Stomach (tissue), 9 donors: ENCODE data around the gene STK38L. TPM values are rescaled to one million over a fixed set of nuclear protein-coding genes. Genes with fewer than 3 reads are reported as not detected.

Experiments used
- DNase-seq, 2 donors: peaks; one replicate each; pipeline versions ENCODE4 v3.0.0 to v3.0.0-alpha.2; 2013 to 2019
- H3K27ac ChIP-seq, 5 donors: fragments of 200-600 bp in 4 of 5; sonication (generic) in 4 of 5; one replicate each; pipeline ENCODE4 v1.5.1; 2013 to 2019; ENCODE audit warnings: mild to moderate bottlenecking in 1 of 5, moderate library complexity in 1 of 5
- H3K27me3 ChIP-seq, 3 donors: fragments of 200-600 bp; sonication (generic); one replicate each; pipeline ENCODE4 v1.5.1; 2017 to 2019; ENCODE audit warnings: mixed run types in 1 of 3
- H3K36me3 ChIP-seq, 4 donors: fragments of 200-600 bp; sonication (generic); 1 replicate in 3 of 4; 2 replicates in 1 of 4; pipeline ENCODE4 v1.5.1; 2016 to 2019
- H3K4me1 ChIP-seq, 4 donors: fragments of 200-600 bp; sonication (generic); one replicate each; pipeline ENCODE4 v1.5.1; 2016 to 2019
- H3K4me3 ChIP-seq, 4 donors: fragments of 200-600 bp; sonication (generic) in 3 of 4; one replicate each; pipeline ENCODE4 v1.5.1; 2016 to 2019; ENCODE audit warnings: mild to moderate bottlenecking in 1 of 4
- H3K9me3 ChIP-seq, 4 donors: fragments of 200-600 bp; sonication (generic); one replicate each; pipeline ENCODE4 v1.5.1; 2016 to 2019
- CTCF ChIP-seq, 7 experiments: fragments of 450-650 bp in 4 of 7; fragments of 200-600 bp in 3 of 7; sonication (generic) in 3 of 7; IDR thresholded peaks; one replicate each; pipeline ENCODE4 v1.5.1; 2016 to 2019; ENCODE audit warnings: antibody characterized with exemption in 7 of 7, control low read depth in 2 of 7, mild to moderate bottlenecking in 1 of 7
- EP300 ChIP-seq: sonication (generic); formaldehyde crosslinking; IDR thresholded peaks from one replicate; pipeline ENCODE4 v1.6.1; 2017; ENCODE audit warnings: antibody characterized with exemption
- POLR2A ChIP-seq, 4 donors: fragments of 450-650 bp; IDR thresholded peaks; one replicate each; pipeline ENCODE4 v1.6.1; 2016; ENCODE audit warnings: antibody characterized with exemption in 4 of 4, control low read depth in 2 of 4, mild to moderate bottlenecking in 1 of 4, moderate library complexity in 1 of 4
- POLR2AphosphoS5 ChIP-seq, 3 donors: sonication (generic); formaldehyde crosslinking; IDR thresholded peaks; one replicate each; pipeline ENCODE4 v1.6.1; 2016; ENCODE audit warnings: antibody characterized with exemption in 3 of 3
- WGBS, 5 donors: extraction: QIAGEN DNeasy Blood & Tissue Kit in 3 of 5; methylation state at CpG; one replicate each; pipeline versions ENCODE4 v1.1.5 to v1.1.7; 2013 to 2018; 5-methylcytosine and 5-hydroxymethylcytosine counted together
- intact Hi-C: fragments of 100-400 bp; cut with DNase I; formaldehyde crosslinking; loops from one replicate; pipeline ENCODE4 v1.15.1; 2023; ENCODE audit warnings: low total_unique reads
- polyA plus RNA-seq, 3 donors: library from polyadenylated mRNA; stranded (reverse); fragments of 200-250 nt; gene quantifications; one replicate each; pipeline ENCODE4 v1.2.3, GENCODE V29; 2013
- total RNA-seq, 5 donors: library from RNA; depleted of rRNA; stranded (reverse); fragments of >200 nt; gene quantifications; one replicate each; pipeline versions ENCODE4 v1.1.0 to v1.2.3, GENCODE V29; 2014 to 2016
- donor health status: healthy with polysubstance abuse.
- donor health status: Bipolar disorder and iron deficiency.
- donor health status: healthy.

Gene STK38L
- total and polyA plus RNA-seq, 8 donors = 8.5 to 118 (median 26.5) TPM

GRCh38 chr12:27261866-27262265 lies 17.8 kb downstream of the STK38L start:
- Histone ChIP-seq H3K27ac (peak overlapping the region in 3 of 5 donors; percentile 38 to 66 (median 54)), H3K27me3 (no peaks in the 10 kb centered on the region), H3K36me3 (no peaks in the 10 kb centered on the region), H3K9me3 (no peaks in the 10 kb centered on the region), H3K4me1 (peaks cover 10 to 51% (median 28%) of the 10 kb centered on the region in 4 donors), H3K4me3 (no peak overlapping the region)
- intact Hi-C loops = no loop called here
- WGBS, 5 donors = 15 to 42% (median 23%) methylated on average over 3 of the region's 3 CpGs
- no peak for DNase-seq
- TF ChIP-seq EP300 = no peak

GRCh38 chr12:27270148-27270547 lies 26.1 kb downstream of the STK38L start:
- WGBS, 5 donors = 93 to 100% (median 97%) methylated on average over 4 of the region's 4 CpGs

GRCh38 chr12:27271206-27271605 lies 27.1 kb downstream of the STK38L start:
- Histone ChIP-seq H3K4me3 (no peak overlapping the region), H3K9me3 (no peaks in the 10 kb centered on the region), H3K36me3 (no peaks in the 10 kb centered on the region), H3K27me3 (no peaks in the 10 kb centered on the region), H3K27ac (peak overlapping the region in 3 of 5 donors; percentile 32 to 70 (median 39)), H3K4me1 (peaks cover 21 to 53% (median 51%) of the 10 kb centered on the region in 4 donors)
- intact Hi-C loops = no loop called here
- no peak for DNase-seq
- TF ChIP-seq POLR2A (IDR thresholded peaks at IDR 0.05) (no peak), CTCF (IDR thresholded peaks at IDR 0.05) (no peak), EP300 (no peak), POLR2AphosphoS5 (IDR thresholded peaks at IDR 0.05) (no peak)
- 94 to 97% (median 94%) methylated on average over 2 of the region's 2 CpGs for WGBS, 5 donors

More at GRCh38 chr12:27270148-27270547, 26.1 kb downstream of the STK38L start:
- Histone ChIP-seq H3K9me3 (no peaks in the 10 kb centered on the region), H3K4me3 (no peak overlapping the region), H3K4me1 (peaks cover 18 to 43% (median 42%) of the 10 kb centered on the region in 4 donors), H3K36me3 (no peaks in the 10 kb centered on the region), H3K27ac (no peak overlapping the region), H3K27me3 (no peaks in the 10 kb centered on the region)
- TF ChIP-seq CTCF (IDR thresholded peaks at IDR 0.05) (no peak), POLR2AphosphoS5 (IDR thresholded peaks at IDR 0.05) (no peak), POLR2A (IDR thresholded peaks at IDR 0.05) (no peak), EP300 (no peak)
- no peak for DNase-seq
- intact Hi-C loops = no loop called here

GRCh38 chr12:27272373-27273028 lies 28.4 kb downstream of the STK38L start:
- H3K4me3 ChIP-seq = no peak overlapping the region
- peak overlapping the region in 4 of 5 donors; percentile 32 to 70 (median 52) for H3K27ac ChIP-seq
- DNase-seq = peak in 1 of 2 donors; percentile 80
- H3K36me3 ChIP-seq = no peaks in the 10 kb centered on the region
- no peaks in the 10 kb centered on the region for H3K9me3 ChIP-seq
- H3K4me1 ChIP-seq = peaks cover 21 to 66% (median 57%) of the 10 kb centered on the region in 4 donors
- 8 to 34% (median 29%) methylated on average over 2 of the region's 2 CpGs for whole genome bisulfite sequencing, 5 donors
- intact Hi-C loops = no loop called here
- no peaks in the 10 kb centered on the region for H3K27me3 ChIP-seq
- TF ChIP-seq CTCF (IDR thresholded peaks at IDR 0.05) = no peak
- TF ChIP-seq POLR2AphosphoS5 (IDR thresholded peaks at IDR 0.05) = peak in 1 of 3 donors; percentile 3

GRCh38 chr12:27273114-27273513 lies 29.0 kb downstream of the STK38L start:
- intact Hi-C loops = no loop called here
- H3K9me3 ChIP-seq = no peaks in the 10 kb centered on the region
- no peak overlapping the region for H3K4me3 ChIP-seq
- H3K27ac ChIP-seq = peak overlapping the region; percentile 32 to 70 (median 59)
- 39 to 56% (median 49%) methylated on average over 5 of the region's 5 CpGs for WGBS, 5 donors
- no peaks in the 10 kb centered on the region for H3K27me3 ChIP-seq
- no peak for TF ChIP-seq CTCF (IDR thresholded peaks at IDR 0.05)
- DNase-seq = no peak
- peaks cover 21 to 72% (median 62%) of the 10 kb centered on the region in 4 donors for H3K4me1 ChIP-seq
- no peaks in the 10 kb centered on the region for H3K36me3 ChIP-seq
